IMR-90 (cell line): ENCODE data around the gene OR52N5. TPM values are rescaled to one million over a fixed set of nuclear protein-coding genes. Genes with fewer than 3 reads are reported as not detected.

Experiments
- ATAC-seq: fragments of 200-7000 bp; cut with Tn5 transposase; 2 replicates; pipeline ENCODE4 v1.9.1; 2020; ENCODE audit warnings: low read depth, mild to moderate bottlenecking, moderate library complexity
- BruUV-seq: library from RNA; stranded (reverse); fragments of 400-500 nt; replicated peaks from 2 replicates; lab custom pipeline; 2021; lab: Mats Ljungman, UMichigan
- CTCF ChIA-PET: fragments of 300-600 bp; formaldehyde crosslinking; extraction: SDS; loops from one replicate; lab custom pipeline; 2021; ENCODE audit warnings: antibody characterized with exemption; lab: Yijun Ruan, JAX
- POLR2A ChIA-PET: fragments of 300-600 bp; sonication (Branson Sonifier 250); formaldehyde crosslinking; loops from one replicate; lab custom pipeline; 2022; ENCODE audit warnings: antibody characterized with exemption; ENCODE audit not compliant: unreplicated experiment; lab: Charles Lee
- DNase-seq: peaks from one replicate; pipeline ENCODE4 v3.0.0; 2013
- H2AFZ ChIP-seq: replicated peaks from 2 replicates; pipeline ENCODE3; 2013; ENCODE audit warnings: low read length, mild to moderate bottlenecking; ENCODE audit not compliant: poor library complexity
- H2AK5ac ChIP-seq: 2 replicates; pipeline ENCODE4 v1.6.1; 2013; ENCODE audit warnings: low read depth, low read length, inconsistent platforms
- H2AK9ac ChIP-seq: replicated peaks from 2 replicates; pipeline ENCODE3; 2013; ENCODE audit warnings: mild to moderate bottlenecking, low read depth, low read length, moderate library complexity; ENCODE audit not compliant: poor library complexity
- H2BK120ac ChIP-seq: 2 replicates; pipeline ENCODE4 v1.6.1; 2013; ENCODE audit warnings: low read depth, low read length, inconsistent platforms
- H2BK15ac ChIP-seq: 3 replicates; pipeline ENCODE4 v1.6.1; 2013; ENCODE audit warnings: low read depth, low read length, inconsistent platforms
- H2BK20ac ChIP-seq: 2 replicates; pipeline ENCODE4 v1.6.1; 2013; ENCODE audit warnings: low read depth, mild to moderate bottlenecking, inconsistent platforms, low read length, moderate library complexity
- H2BK5ac ChIP-seq: 2 replicates; pipeline ENCODE4 v1.6.1; 2013; ENCODE audit warnings: mild to moderate bottlenecking, low read depth, low read length, inconsistent platforms; ENCODE audit not compliant: poor library complexity, severe bottlenecking
- H3K14ac ChIP-seq: replicated peaks from 2 replicates; pipeline ENCODE4 v1.6.1; 2013; ENCODE audit warnings: low read depth, low read length, inconsistent platforms
- H3K18ac ChIP-seq: 2 replicates; pipeline ENCODE4 v1.6.1; 2013; ENCODE audit warnings: low read depth, low read length, control low read depth
- H3K23ac ChIP-seq: 2 replicates; pipeline ENCODE4 v1.6.1; 2013; ENCODE audit warnings: low read depth, low read length, inconsistent platforms
- H3K27ac ChIP-seq: 2 replicates; pipeline ENCODE4 v1.5.1; 2013; ENCODE audit warnings: mild to moderate bottlenecking, control low read depth, low read length; ENCODE audit not compliant: insufficient read depth
- H3K27me3 ChIP-seq: 2 replicates; pipeline ENCODE4 v1.6.1; 2013; ENCODE audit warnings: low read length; ENCODE audit not compliant: control insufficient read depth, insufficient read depth
- H3K36me3 ChIP-seq: 2 replicates; pipeline ENCODE4 v1.6.1; 2013; ENCODE audit warnings: low read length, mixed read lengths; ENCODE audit not compliant: control insufficient read depth, insufficient read depth
- H3K4ac ChIP-seq: 2 replicates; pipeline ENCODE4 v1.6.1; 2013; ENCODE audit warnings: low read depth, low read length, inconsistent platforms
- H3K4me1 ChIP-seq: 2 replicates; pipeline ENCODE4 v1.6.1; 2013; ENCODE audit warnings: low read length, mixed read lengths; ENCODE audit not compliant: control insufficient read depth, insufficient read depth
- H3K4me2 ChIP-seq: 2 replicates; pipeline ENCODE4 v1.6.1; 2013; ENCODE audit warnings: low read depth, mild to moderate bottlenecking, control low read depth, low read length, moderate library complexity
- H3K4me3 ChIP-seq: 2 replicates; pipeline ENCODE4 v1.5.1; 2013; ENCODE audit warnings: low read depth, mild to moderate bottlenecking, control low read depth, low read length, moderate library complexity; ENCODE audit not compliant: insufficient read depth
- H3K56ac ChIP-seq: 2 replicates; pipeline ENCODE4 v1.6.1; 2013; ENCODE audit warnings: low read length, inconsistent platforms; ENCODE audit not compliant: insufficient read depth; ENCODE audit errors: extremely low read depth
- H3K79me1 ChIP-seq, 2 experiments: 2 replicates each; pipeline ENCODE4 v1.6.1; 2013; ENCODE audit warnings: low read length in 2 of 2, inconsistent platforms in 1 of 2, low read depth in 1 of 2
- H3K9ac ChIP-seq: 2 replicates; pipeline ENCODE4 v1.6.1; 2013; ENCODE audit warnings: low read depth, low read length, control low read depth
- H3K9me1 ChIP-seq: 2 replicates; pipeline ENCODE4 v1.6.1; 2013; ENCODE audit warnings: low read length, inconsistent platforms; ENCODE audit not compliant: insufficient read depth
- H3K9me3 ChIP-seq: 2 replicates; pipeline ENCODE4 v1.6.1; 2013; ENCODE audit warnings: low read length; ENCODE audit not compliant: control insufficient read depth, insufficient read depth
- H4K20me1 ChIP-seq: 2 replicates; pipeline ENCODE4 v1.6.1; 2013; ENCODE audit warnings: low read length, inconsistent platforms; ENCODE audit not compliant: insufficient read depth
- H4K5ac ChIP-seq: 2 replicates; pipeline ENCODE4 v1.6.1; 2013; ENCODE audit warnings: mild to moderate bottlenecking, low read depth, low read length, control low read depth
- H4K8ac ChIP-seq, 2 experiments: 2 replicates each; pipeline ENCODE4 v1.6.1; 2013; ENCODE audit warnings: low read depth in 2 of 2, low read length in 2 of 2, control low read depth in 1 of 2, inconsistent platforms in 1 of 2
- H4K91ac ChIP-seq: 2 replicates; pipeline ENCODE4 v1.6.1; 2013; ENCODE audit warnings: low read depth, low read length, inconsistent platforms; ENCODE audit not compliant: insufficient read depth
- BHLHE40 ChIP-seq: fragments of 150-350 bp; IDR thresholded peaks from 2 replicates; pipeline ENCODE4 v1.6.1; 2016; ENCODE audit warnings: mild to moderate bottlenecking, low read depth, low read length
- CEBPB ChIP-seq: IDR thresholded peaks from 2 replicates; pipeline ENCODE4 v1.6.1; 2012; ENCODE audit warnings: low read depth, low read length, improper control_type of control experiment
- CHD1 ChIP-seq: IDR thresholded peaks from 2 replicates; pipeline ENCODE4 v1.6.1; 2012; ENCODE audit warnings: low read depth, low read length, improper control_type of control experiment
- MAFK ChIP-seq: IDR thresholded peaks from 2 replicates; pipeline ENCODE4 v1.6.1; 2012; ENCODE audit warnings: low read depth, low read length, improper control_type of control experiment
- MAZ ChIP-seq: IDR thresholded peaks from 2 replicates; pipeline ENCODE4 v1.6.1; 2012; ENCODE audit warnings: low read depth, mild to moderate bottlenecking, low read length, improper control_type of control experiment, moderate library complexity, borderline replicate concordance
- MXI1 ChIP-seq: IDR thresholded peaks from 2 replicates; pipeline ENCODE4 v1.6.1; 2012; ENCODE audit warnings: low read depth, mild to moderate bottlenecking, low read length, moderate library complexity, borderline replicate concordance
- NFE2L2 ChIP-seq: fragments of 150-350 bp; IDR thresholded peaks from 2 replicates; pipeline ENCODE4 v1.6.1; 2016; ENCODE audit warnings: low read depth, mild to moderate bottlenecking, low read length
- POLR2A ChIP-seq: IDR thresholded peaks from 2 replicates; pipeline ENCODE4 v1.6.1; 2012; ENCODE audit warnings: mild to moderate bottlenecking, low read depth, low read length
- RAD21 ChIP-seq: IDR thresholded peaks from 2 replicates; pipeline ENCODE4 v1.6.1; 2012; ENCODE audit warnings: low read length, improper control_type of control experiment
- RCOR1 ChIP-seq: IDR thresholded peaks from 2 replicates; pipeline ENCODE4 v1.6.1; 2012; ENCODE audit warnings: mild to moderate bottlenecking, low read length, improper control_type of control experiment; ENCODE audit not compliant: insufficient replicate concordance
- WGBS, 2 experiments: methylation state at CpG; one replicate each; pipeline versions ENCODE4 v1.1.5 to v1.1.7; 2013; ENCODE audit warnings: missing lambda C conversion rate in 2 of 2; ENCODE audit not compliant: insufficient read length in 1 of 2; ENCODE audit errors: extremely low coverage in 2 of 2; 5-methylcytosine and 5-hydroxymethylcytosine counted together
- dilution Hi-C: fragments of 300-500 bp; cut with HindIII; formaldehyde crosslinking; loops from one replicate; pipeline ENCODE4 v1.14.3; 2018; ENCODE audit warnings: low sequenced_read_pairs; ENCODE audit not compliant: unreplicated experiment
- in situ Hi-C: fragments of 300-500 bp; cut with MboI; formaldehyde crosslinking; loops from 3 replicates; pipeline ENCODE4 v1.14.3; 2019; ENCODE audit warnings: low sequenced_read_pairs, inconsistent platforms, mixed read lengths
- intact Hi-C: fragments of 100-400 bp; cut with micrococcal nuclease; formaldehyde crosslinking; loops from 2 replicates; pipeline ENCODE4 v1.10.0; 2022
- polyA plus RNA-seq, 3 experiments: library from polyadenylated mRNA; depleted of rRNA; stranded (reverse); fragments of >200 nt; gene quantifications; 2 replicates each; pipeline ENCODE4 v1.2.3, GENCODE V29; 2012; ENCODE audit warnings: low replicate concordance in 1 of 3
- total RNA-seq: library from RNA; depleted of rRNA; stranded (reverse); fragments of >200 nt; gene quantifications from 2 replicates; pipeline ENCODE4 v1.2.3, GENCODE V29; 2012
- TF ChIP-seq, protein P1 (sequence below): fragments of 150-350 bp; IDR thresholded peaks from 2 replicates; pipeline ENCODE4 v1.6.1; 2017; ENCODE audit warnings: mild to moderate bottlenecking, antibody characterized with exemption, low read length, low read depth
- TF ChIP-seq, protein P2 (sequence below): conservative IDR thresholded peaks from 2 replicates; pipeline ENCODE4 v1.5.1; 2012; ENCODE audit warnings: mild to moderate bottlenecking, low read depth, low read length, improper control_type of control experiment
- TF ChIP-seq, protein P3 (sequence below): fragments of 150-350 bp; IDR thresholded peaks from 2 replicates; pipeline ENCODE4 v1.6.1; 2016; ENCODE audit warnings: low read depth, mild to moderate bottlenecking, low read length, moderate library complexity, borderline replicate concordance

OR52N5 gene
- total and polyA plus RNA-seq, 2 of the 4 experiments (the other 2 are of a cell fraction) = not detected

DNA sequence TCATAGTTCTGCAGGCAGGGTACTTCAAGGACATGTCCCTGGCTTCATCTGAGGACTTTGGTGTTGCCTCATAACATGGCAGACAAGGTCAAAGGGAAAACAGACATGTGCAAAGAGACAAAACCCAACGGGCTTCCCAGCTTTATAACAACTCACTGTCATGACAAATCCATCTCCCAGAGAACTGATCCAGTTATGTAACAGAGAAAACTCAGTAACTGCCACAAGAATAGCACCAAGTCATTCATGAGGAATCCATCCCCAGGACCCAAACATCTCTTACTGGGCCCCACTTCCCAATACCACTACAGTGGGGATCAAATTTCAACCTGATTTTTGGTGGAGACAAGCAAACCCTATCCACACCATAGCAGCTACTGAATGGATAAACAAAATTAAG is 16.1 kb downstream of the OR52N5 start:
- no peak overlapping the region for H2BK5ac ChIP-seq
- H2AK5ac ChIP-seq = no peak overlapping the region
- dilution Hi-C loops = no loop called here
- no peak overlapping the region for H3K23ac ChIP-seq
- no peak for DNase-seq
- no peaks in the 10 kb centered on the region for H3K36me3 ChIP-seq
- H3K4me3 ChIP-seq = no peak overlapping the region
- no peaks in the 10 kb centered on the region for H3K27me3 ChIP-seq
- H3K4me2 ChIP-seq = no peak overlapping the region
- H3K9me3 ChIP-seq = no peaks in the 10 kb centered on the region
- no peak overlapping the region for H3K9ac ChIP-seq
- H2BK120ac ChIP-seq = no peak overlapping the region
- H4K5ac ChIP-seq = no peak overlapping the region
- H3K79me1 ChIP-seq = no peaks in the 10 kb centered on the region
- no peak overlapping the region for H3K4ac ChIP-seq
- H2BK15ac ChIP-seq = no peak overlapping the region
- H3K27ac ChIP-seq = no peak overlapping the region
- no peak overlapping the region for H3K14ac ChIP-seq
- ATAC-seq = no peak
- ChIA-PET CTCF (no interaction called here), POLR2A (no interaction called here)
- no peaks in the 10 kb centered on the region for H4K20me1 ChIP-seq
- H3K4me1 ChIP-seq = no peaks in the 10 kb centered on the region
- H3K9me1 ChIP-seq = no peaks in the 10 kb centered on the region
- intact Hi-C loops = no loop called here
- no peak overlapping the region for H4K8ac ChIP-seq
- no peak overlapping the region for H3K56ac ChIP-seq
- WGBS, 2 experiments = no CpG with 5 or more reads among the region's 1 CpG
- TF ChIP-seq MXI1 (no peak), BHLHE40 (no peak), MAZ (no peak), RAD21 (no peak), NFE2L2 (no peak), CEBPB (no peak), POLR2A (no peak), MAFK (no peak), RCOR1 (no peak), CHD1 (no peak)
- TF ChIP-seq, protein P1, sequence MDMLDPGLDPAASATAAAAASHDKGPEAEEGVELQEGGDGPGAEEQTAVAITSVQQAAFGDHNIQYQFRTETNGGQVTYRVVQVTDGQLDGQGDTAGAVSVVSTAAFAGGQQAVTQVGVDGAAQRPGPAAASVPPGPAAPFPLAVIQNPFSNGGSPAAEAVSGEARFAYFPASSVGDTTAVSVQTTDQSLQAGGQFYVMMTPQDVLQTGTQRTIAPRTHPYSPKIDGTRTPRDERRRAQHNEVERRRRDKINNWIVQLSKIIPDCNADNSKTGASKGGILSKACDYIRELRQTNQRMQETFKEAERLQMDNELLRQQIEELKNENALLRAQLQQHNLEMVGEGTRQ = no peak
- TF ChIP-seq, protein P2, sequence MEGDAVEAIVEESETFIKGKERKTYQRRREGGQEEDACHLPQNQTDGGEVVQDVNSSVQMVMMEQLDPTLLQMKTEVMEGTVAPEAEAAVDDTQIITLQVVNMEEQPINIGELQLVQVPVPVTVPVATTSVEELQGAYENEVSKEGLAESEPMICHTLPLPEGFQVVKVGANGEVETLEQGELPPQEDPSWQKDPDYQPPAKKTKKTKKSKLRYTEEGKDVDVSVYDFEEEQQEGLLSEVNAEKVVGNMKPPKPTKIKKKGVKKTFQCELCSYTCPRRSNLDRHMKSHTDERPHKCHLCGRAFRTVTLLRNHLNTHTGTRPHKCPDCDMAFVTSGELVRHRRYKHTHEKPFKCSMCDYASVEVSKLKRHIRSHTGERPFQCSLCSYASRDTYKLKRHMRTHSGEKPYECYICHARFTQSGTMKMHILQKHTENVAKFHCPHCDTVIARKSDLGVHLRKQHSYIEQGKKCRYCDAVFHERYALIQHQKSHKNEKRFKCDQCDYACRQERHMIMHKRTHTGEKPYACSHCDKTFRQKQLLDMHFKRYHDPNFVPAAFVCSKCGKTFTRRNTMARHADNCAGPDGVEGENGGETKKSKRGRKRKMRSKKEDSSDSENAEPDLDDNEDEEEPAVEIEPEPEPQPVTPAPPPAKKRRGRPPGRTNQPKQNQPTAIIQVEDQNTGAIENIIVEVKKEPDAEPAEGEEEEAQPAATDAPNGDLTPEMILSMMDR = no peak
- TF ChIP-seq, protein P3, sequence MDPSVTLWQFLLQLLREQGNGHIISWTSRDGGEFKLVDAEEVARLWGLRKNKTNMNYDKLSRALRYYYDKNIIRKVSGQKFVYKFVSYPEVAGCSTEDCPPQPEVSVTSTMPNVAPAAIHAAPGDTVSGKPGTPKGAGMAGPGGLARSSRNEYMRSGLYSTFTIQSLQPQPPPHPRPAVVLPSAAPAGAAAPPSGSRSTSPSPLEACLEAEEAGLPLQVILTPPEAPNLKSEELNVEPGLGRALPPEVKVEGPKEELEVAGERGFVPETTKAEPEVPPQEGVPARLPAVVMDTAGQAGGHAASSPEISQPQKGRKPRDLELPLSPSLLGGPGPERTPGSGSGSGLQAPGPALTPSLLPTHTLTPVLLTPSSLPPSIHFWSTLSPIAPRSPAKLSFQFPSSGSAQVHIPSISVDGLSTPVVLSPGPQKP = no peak
- H2AFZ ChIP-seq = no peak overlapping the region
- in situ Hi-C loops = no loop called here
- no peak overlapping the region for H2BK20ac ChIP-seq
- H2AK9ac ChIP-seq = no peak overlapping the region
- BruUV-seq = no TSS peak
- no peak overlapping the region for H4K91ac ChIP-seq
- H3K18ac ChIP-seq = no peak overlapping the region
